Ishikawa (cell line): ENCODE measurements around the gene PGLYRP2.

Source experiments
- EP300 ChIP-seq: IDR thresholded peaks from 2 replicates; pipeline ENCODE4 v1.6.1; 2012; ENCODE audit warnings: borderline replicate concordance
- REST ChIP-seq: IDR thresholded peaks from 2 replicates; pipeline ENCODE4 v1.6.1; 2012; ENCODE audit warnings: low read depth, mild to moderate bottlenecking
- TAF1 ChIP-seq: IDR thresholded peaks from 2 replicates; pipeline ENCODE4 v1.6.1; 2012; ENCODE audit warnings: low read depth, mild to moderate bottlenecking
- TEAD4 ChIP-seq: IDR thresholded peaks from 2 replicates; pipeline ENCODE4 v1.6.1; 2012
- ZBTB7A ChIP-seq: IDR thresholded peaks from 2 replicates; pipeline ENCODE4 v1.6.1; 2012; ENCODE audit warnings: low read depth

- TF ChIP-seq TEAD4 (no peak), EP300 (no peak), ZBTB7A (no peak), TAF1 (no peak), REST (no peak)
These were observed 23.0 kb upstream of the PGLYRP2 start for GRCh38 chr19:15502264-15502663.
